Measurements from ENCODE around the gene FLRT2. TPM values are rescaled to one million over a fixed set of nuclear protein-coding genes. Genes with fewer than 3 reads are reported as not detected.

FLRT2 gene
- total RNA-seq, 1 experiment from 2014 or later: 2.1 TPM

- POLR2A ChIA-PET (ENCODE audit: unreplicated experiment): no interaction called here
- TF ChIP-seq CTCF (conservative IDR thresholded peaks at IDR 0.05): peak; percentile 17; the same call in 1 of the 2 replicates
- TF ChIP-seq EZH2 (IDR thresholded peaks at IDR 0.05; ENCODE audit: low read depth): no peak
- Histone ChIP-seq H2AFZ (no peak overlapping the region), H3K9me2 (ENCODE audit: insufficient read depth) (no peaks in the 10 kb centered on the region), H3K36me3 (ENCODE audit: low read depth) (no peaks in the 10 kb centered on the region), H3F3A (ENCODE audit: insufficient read depth, low read depth) (no peaks in the 10 kb centered on the region), H3K4me2 (no peak overlapping the region), H3K4me3 (no peak overlapping the region), H3K27ac (no peak overlapping the region), H3K79me2 (ENCODE audit: low read depth) (no peaks in the 10 kb centered on the region), H3K27me3 (ENCODE audit: insufficient read depth, low read depth) (peaks cover 14% of the 10 kb centered on the region), H4K20me1 (ENCODE audit: insufficient read depth) (no peaks in the 10 kb centered on the region), H3K4me1 (replicated peaks; ENCODE audit: insufficient read depth) (no peaks in the 10 kb centered on the region), H3K9me3 (ENCODE audit: insufficient read depth, low read depth) (no peaks in the 10 kb centered on the region)
- BruUV-seq (replicated peaks): no TSS peak
- intact Hi-C loops (cut with micrococcal nuclease; ENCODE audit: unreplicated experiment): loop anchor here (10.0 kb wide), 1 partner anchor 519 kb away; no protein-coding TSS in a partner anchor
- DNase-seq: no peak
- CTCF ChIA-PET: interaction anchor here (0.6 kb wide), 1 partner anchor 1683 kb away, joined by 3 read pairs; no protein-coding TSS in a partner anchor
Observed at GRCh38 chr14:85535991-85536832, 6.3 kb downstream of the FLRT2 start.

- Histone ChIP-seq H3K27me3 (ENCODE audit: insufficient read depth, low read depth) (peaks cover 11% of the 10 kb centered on the region), H3K9me2 (ENCODE audit: insufficient read depth) (no peaks in the 10 kb centered on the region), H3K9me3 (ENCODE audit: insufficient read depth, low read depth) (no peaks in the 10 kb centered on the region), H3K27ac (no peak overlapping the region), H3F3A (ENCODE audit: insufficient read depth, low read depth) (no peaks in the 10 kb centered on the region), H3K36me3 (ENCODE audit: low read depth) (no peaks in the 10 kb centered on the region), H3K4me3 (no peak overlapping the region), H2AFZ (no peak overlapping the region), H3K4me1 (replicated peaks; ENCODE audit: insufficient read depth) (no peaks in the 10 kb centered on the region), H3K79me2 (ENCODE audit: low read depth) (no peaks in the 10 kb centered on the region), H4K20me1 (ENCODE audit: insufficient read depth) (no peaks in the 10 kb centered on the region), H3K4me2 (no peak overlapping the region)
- ChIA-PET CTCF (interaction anchor here (0.6 kb wide), 1 partner anchor 1684 kb away, joined by 3 read pairs; no protein-coding TSS in a partner anchor), POLR2A (ENCODE audit: unreplicated experiment) (no interaction called here)
- no TSS peak for BruUV-seq (replicated peaks)
- intact Hi-C loops (cut with micrococcal nuclease; ENCODE audit: unreplicated experiment): loop anchor here (10.0 kb wide), 1 partner anchor 518 kb away; no protein-coding TSS in a partner anchor
- no peak for TF ChIP-seq CTCF (conservative IDR thresholded peaks at IDR 0.05)
- no peak for TF ChIP-seq EZH2 (IDR thresholded peaks at IDR 0.05; ENCODE audit: low read depth)
- DNase-seq: no peak
Observed at GRCh38 chr14:85536833-85537190, 6.9 kb downstream of the FLRT2 start.

- Histone ChIP-seq H3K4me1 (replicated peaks; ENCODE audit: insufficient read depth) (no peaks in the 10 kb centered on the region), H3K9me3 (ENCODE audit: insufficient read depth, low read depth) (no peaks in the 10 kb centered on the region), H3K9me2 (ENCODE audit: insufficient read depth) (no peaks in the 10 kb centered on the region), H3F3A (ENCODE audit: insufficient read depth, low read depth) (no peaks in the 10 kb centered on the region), H4K20me1 (ENCODE audit: insufficient read depth) (no peaks in the 10 kb centered on the region), H3K27me3 (ENCODE audit: insufficient read depth, low read depth) (peaks cover 8% of the 10 kb centered on the region), H3K27ac (no peak overlapping the region), H3K4me3 (no peak overlapping the region), H3K4me2 (no peak overlapping the region), H2AFZ (no peak overlapping the region), H3K79me2 (ENCODE audit: low read depth) (no peaks in the 10 kb centered on the region), H3K36me3 (ENCODE audit: low read depth) (no peaks in the 10 kb centered on the region)
- intact Hi-C loops (cut with micrococcal nuclease; ENCODE audit: unreplicated experiment): loop anchor here (10.0 kb wide), 1 partner anchor 517 kb away; no protein-coding TSS in a partner anchor
- no peak for DNase-seq
- ChIA-PET POLR2A (ENCODE audit: unreplicated experiment) (no interaction called here), CTCF (no interaction called here)
- no TSS peak for BruUV-seq (replicated peaks)
- TF ChIP-seq CTCF (conservative IDR thresholded peaks at IDR 0.05) (no peak), EZH2 (IDR thresholded peaks at IDR 0.05; ENCODE audit: low read depth) (no peak)
Observed at GRCh38 chr14:85537526-85537925, 7.6 kb downstream of the FLRT2 start.
